ENCODE measurements around the gene SMARCB1.

GRCh38 chr22:23841736-23842445 lies 55.1 kb downstream of the SMARCB1 start:
- TF ChIP-seq CTCF (IDR thresholded peaks at IDR 0.05; ENCODE audit: low read depth, low read length) (no peak), MAX (IDR thresholded peaks at IDR 0.05; ENCODE audit: low read depth, low read length) (no peak), POLR2A (IDR thresholded peaks at IDR 0.05; ENCODE audit: extremely low read depth, insufficient read length) (no peak), MYC (IDR thresholded peaks at IDR 0.05; ENCODE audit: low read depth, low read length) (no peak)
